A172 (cell line): Measurements from ENCODE around the gene HTR3A. TPM values are rescaled to one million over a fixed set of nuclear protein-coding genes. Genes with fewer than 3 reads are reported as not detected.
"Not testable (repeated sequence)": the region's sequence is repeated elsewhere in the genome, so short reads cannot be mapped to it uniquely, and the experiment has no call there.

Source experiments
- DNase-seq: peaks from one replicate; pipeline ENCODE4 v3.0.0-alpha.2; 2015; ENCODE audit warnings: low spot score
- total RNA-seq: library from RNA; depleted of rRNA; stranded (reverse); fragments of >200 nt; shearing (Covaris generic); gene quantifications from 2 replicates; pipeline ENCODE4 v1.2.3, GENCODE V29; 2014; rRNA removed

Gene HTR3A
- not detected in 2 replicates for total RNA-seq

- peak; percentile 20 for DNase-seq
Observed at GRCh38 chr11:113974741-113975470, at the start of gene HTR3A. Gene HTR3A (plus strand): TSS chr11:113975108. CDS start chr11:113975326, 218 bp downstream.

DNA sequence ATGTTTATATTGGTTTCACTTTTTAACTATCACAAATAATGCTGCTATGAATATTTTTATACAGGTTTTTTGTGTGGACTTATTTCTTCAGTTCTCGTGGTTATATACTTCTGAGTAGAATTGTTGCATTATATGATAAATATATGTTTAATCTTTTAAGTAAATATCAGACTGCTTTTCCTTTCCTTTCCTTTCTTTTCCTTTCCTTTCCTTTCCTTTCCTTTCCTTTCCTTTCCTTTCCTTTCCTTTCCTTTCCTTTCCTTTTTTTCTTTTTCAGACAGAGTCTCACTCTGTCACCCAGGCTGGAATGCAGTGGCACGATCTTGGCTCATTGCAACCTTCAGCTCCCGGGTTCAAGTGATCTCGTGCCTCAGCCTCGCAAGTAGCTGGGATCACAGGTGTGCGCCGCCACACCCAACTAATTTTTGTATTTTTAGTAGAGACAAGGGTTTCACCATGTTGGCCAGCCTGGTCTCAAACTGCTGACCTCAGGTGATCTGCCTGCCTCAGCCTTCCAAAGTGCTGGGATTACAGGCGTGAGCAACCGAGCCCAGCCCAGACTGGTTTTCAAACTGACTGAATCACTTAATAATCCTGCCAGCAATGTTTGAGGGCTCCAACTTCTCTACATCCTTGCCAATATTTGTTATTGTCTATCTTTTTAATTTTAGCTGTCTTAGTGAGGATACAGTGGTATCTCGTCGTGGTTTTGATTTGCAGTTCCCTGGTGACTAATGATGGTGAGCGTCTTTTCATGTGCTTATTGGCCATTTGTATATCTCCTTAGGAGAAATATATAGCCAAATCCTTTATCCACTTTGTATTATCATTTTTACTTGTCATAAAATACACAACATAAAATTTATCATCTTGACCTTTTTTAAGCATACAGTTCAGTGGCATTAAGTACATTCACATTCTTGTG, 48.4 kb upstream of the HTR3A start:
- DNase-seq = peak; percentile 6

GRCh38 chr11:113928311-113928710, 46.6 kb upstream of the HTR3A start:
- DNase-seq = no peak

DNA sequence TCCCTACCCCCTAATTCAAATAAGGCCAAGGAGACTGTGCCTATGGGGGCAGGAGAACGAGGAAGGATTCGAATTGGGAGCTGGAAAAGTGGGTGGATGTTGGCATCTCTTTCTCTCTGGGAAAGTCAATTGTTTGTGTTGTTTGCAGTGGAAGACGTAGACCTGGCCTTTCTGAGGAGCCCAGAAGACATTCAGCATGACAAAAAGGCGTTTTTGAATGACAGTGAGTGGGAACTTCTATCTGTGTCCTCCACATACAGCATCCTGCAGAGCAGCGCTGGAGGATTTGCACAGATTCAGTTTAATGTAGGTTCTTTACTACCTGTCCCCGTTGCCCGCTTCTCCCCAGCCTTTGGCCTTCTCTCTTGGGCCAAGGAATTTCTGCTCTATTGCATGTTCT, 42.1 kb upstream of the HTR3A start:
- no peak for DNase-seq

- DNase-seq = not testable (repeated sequence)
Observed at GRCh38 chr11:113934193-113934592, 40.7 kb upstream of the HTR3A start.

DNA sequence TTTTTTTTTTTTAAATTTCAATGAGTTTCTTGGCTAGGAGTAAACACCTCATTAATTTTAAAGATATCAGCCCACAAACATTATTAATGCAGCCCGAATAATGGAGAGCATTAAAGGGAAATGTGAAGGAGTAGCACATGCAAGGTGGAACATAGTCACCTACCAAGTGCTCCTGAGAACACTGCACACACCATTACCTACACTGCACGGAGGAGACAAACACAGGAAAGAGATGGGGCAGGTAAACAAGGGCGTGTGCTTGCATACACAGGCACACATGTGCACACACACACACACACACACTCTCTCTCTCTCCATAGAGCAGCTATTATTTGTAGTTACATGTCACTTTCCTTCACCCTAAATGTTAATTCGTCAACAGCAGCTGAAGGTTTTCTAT, 40.1 kb upstream of the HTR3A start:
- DNase-seq = no peak

GRCh38 chr11:113935858-113936257, 39.0 kb upstream of the HTR3A start:
- DNase-seq = no peak

DNA sequence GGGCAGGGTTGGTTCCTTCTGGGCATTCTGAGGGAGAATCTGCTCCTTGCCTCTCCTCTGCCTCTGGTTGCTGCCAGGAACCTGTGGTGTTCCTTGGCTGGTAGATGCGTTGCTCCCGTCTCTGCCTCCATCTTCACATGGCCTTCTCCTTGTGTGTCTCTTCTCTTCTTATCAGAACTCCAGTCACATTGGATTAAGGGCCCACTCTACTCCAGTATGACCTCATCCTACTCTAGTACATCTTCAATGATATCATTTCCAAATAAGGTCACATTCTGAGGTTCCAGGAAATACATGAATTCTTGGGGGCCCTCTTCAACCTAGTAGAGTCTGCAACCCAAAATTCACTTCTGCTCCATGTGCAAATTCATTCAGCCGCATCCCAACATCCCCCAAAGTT, 37.0 kb upstream of the HTR3A start:
- DNase-seq = no peak

- no peak for DNase-seq
Observed at GRCh38 chr11:113942256-113942655, 32.7 kb upstream of the HTR3A start.

DNA sequence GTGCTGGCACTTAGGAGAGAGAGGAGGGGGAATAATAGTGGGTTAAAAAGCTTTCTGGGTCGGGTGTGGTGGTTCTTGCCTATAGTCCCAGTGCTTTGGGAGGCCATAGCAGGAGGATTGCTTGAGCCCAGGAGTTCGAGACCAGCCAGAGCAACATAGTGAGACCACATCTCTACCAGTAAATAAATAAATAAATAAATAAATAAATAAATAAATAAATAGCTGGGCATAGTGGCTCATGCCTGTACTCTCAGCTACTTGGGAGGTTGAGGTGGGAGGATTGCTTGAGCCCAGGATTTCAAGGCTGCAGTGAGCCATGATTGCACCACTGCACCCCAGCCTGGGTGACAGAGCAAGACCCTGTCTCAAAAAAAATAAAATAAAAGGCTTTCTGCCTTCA, 28.7 kb upstream of the HTR3A start:
- DNase-seq = not testable (repeated sequence)

DNA sequence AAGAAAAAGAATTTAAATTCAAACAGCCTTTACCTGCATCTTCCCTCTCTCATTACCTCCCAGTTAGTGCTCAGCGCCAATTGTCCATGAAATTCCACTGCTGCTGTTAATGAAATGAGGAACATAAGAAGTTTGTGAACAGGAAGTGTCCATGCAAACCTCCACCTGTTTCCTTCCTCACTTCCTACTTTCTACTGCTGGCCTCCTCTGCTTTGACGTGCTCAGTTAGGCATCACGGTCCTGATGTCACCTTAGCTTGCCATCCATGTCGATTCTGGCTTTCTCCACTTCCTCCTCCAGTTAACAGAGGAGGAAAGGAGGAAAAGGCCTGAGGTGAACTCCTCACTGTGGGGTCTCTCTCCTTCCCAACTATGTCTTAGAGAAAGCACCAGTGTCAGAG, 26.9 kb upstream of the HTR3A start:
- DNase-seq = no peak

DNA sequence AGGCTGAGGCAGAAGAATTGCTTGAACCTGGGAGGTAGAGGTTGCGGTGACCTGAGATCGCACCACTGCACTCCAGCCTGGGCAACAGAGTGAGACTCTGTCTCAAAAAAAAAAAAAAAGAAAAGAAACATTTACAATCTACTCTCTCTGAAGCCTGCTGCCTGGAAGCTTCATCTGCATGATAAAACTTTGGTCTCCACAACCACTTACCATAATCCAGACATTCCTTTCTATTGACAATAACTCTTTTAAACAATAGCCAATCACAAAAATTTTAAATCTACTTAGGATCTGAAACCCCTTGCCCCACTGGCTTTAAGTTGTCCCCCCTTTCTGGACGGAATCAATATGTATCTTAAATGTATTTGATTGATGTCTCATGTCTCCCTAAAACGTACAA, 25.0 kb upstream of the HTR3A start:
- no peak for DNase-seq

GRCh38 chr11:113951537-113951936, 23.4 kb upstream of the HTR3A start:
- no peak for DNase-seq

GRCh38 chr11:113952070-113952469, 22.8 kb upstream of the HTR3A start:
- DNase-seq = no peak

DNA sequence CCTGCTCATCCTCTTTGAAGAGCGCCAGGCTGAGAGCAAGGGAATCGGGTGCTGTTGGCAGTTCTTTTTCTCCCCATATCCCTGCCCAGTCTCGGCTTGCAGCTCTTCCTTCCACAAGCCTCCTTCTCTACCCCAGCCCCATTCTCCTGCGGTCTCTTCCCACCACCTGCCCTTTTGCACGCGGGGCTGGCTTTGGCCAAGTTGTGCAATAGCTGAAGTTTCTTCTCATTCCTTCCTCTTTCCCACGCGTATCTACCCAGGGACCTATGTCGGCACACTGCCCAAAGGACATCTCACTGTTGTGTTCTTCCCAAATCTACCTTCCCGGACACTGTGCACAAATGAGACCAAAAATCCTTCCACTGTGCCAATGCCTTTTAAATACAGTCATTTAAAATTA, 22.3 kb upstream of the HTR3A start:
- no peak for DNase-seq

GRCh38 chr11:113954235-113954634, 20.7 kb upstream of the HTR3A start:
- DNase-seq = no peak

DNA sequence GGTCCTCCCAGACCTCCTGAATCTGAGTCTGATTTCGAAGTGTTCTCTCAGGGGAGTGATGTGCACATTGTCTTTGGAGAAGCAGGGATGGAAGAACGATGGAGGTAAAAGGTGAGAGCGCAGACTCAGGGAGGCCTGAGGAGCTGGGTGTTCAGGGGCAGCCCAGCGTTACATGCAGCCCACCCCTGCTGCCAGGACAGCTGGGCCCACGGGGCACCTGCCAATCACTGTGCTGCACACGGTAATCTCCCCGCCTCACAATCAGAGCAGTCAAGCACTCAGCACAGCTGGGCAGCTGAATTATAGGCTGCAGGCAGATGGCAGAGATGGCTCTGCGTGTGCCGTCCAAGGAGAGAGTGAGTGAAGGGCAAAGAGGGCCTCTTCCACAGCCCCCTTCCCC, 17.9 kb upstream of the HTR3A start:
- no peak for DNase-seq

DNA sequence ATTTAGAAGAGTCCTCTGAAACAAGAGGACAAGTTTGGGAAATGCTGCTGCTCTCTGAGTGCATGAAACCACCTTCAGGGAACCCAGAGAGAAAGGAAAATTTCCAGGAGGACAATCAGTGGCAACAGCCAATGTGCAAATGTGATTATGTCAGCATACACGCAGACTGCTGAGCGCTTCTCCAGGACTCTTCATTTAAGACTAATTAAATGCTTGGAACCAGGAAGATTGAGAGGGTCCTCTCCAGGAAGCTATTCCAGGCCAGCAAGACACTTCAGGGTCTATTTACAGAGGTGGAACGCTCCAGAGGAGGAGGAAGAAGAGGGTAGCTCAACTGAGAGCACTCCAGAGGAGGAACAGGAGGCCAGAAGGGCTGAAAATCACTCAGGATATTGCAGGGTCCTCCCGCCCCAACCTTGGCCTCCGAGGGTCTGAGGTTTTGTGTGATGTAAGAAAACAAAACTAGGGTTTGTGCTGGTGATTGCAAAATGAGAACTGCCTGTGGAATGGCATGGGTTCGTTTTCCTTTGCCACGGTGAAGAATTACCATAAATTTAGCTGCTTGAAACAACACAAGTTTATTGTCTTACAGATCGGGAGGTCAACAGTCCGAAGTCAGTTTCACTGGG, 14.1 kb upstream of the HTR3A start:
- no peak for DNase-seq

GRCh38 chr11:113967361-113967760, 7.5 kb upstream of the HTR3A start:
- no peak for DNase-seq

GRCh38 chr11:113971506-113972195, 3.3 kb upstream of the HTR3A start:
- DNase-seq = no peak

DNA sequence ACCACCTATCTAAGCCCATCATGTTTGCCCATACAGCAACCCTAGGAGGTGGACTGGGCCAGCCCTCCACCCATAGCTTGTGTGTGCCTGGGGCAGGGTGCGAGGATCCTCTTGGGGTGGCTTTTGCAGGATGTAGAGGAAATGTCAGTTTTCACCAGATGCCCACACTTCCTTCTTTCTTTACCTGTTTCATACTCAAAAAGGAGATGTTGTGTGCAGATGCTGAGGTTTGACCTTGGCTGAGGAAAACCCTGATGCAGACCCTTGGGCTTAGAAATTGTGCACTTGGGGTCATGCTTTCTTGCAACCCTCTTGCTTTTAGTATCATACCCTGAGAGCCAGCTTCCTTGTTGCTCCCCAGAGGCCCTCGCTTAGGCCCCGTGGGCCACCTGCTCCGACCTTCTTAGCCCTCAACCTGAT, 2.2 kb downstream of the HTR3A start:
- DNase-seq = no peak

DNA sequence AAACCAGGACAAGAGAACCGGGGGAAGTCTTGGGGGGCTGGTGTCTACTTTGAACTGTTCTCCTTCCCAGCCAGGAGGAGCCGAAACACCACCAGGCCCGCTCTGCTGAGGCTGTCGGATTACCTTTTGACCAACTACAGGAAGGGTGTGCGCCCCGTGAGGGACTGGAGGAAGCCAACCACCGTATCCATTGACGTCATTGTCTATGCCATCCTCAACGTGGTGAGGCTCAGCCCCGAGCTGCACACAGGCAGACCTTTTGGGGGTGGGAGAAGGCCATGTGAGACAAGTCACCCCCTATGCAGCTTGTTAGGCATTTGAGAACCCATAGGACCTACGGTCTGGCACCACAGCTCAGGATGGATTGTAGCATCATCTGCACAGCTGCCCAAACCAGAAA, 2.8 kb downstream of the HTR3A start:
- DNase-seq = no peak
